Measurements from ENCODE around the gene ERBB4. TPM values are rescaled to one million over a fixed set of nuclear protein-coding genes. Genes with fewer than 3 reads are reported as not detected.

Gene ERBB4
- total and polyA plus RNA-seq, 9 donors: 0.08 to 22.3 (median 1.2) TPM

DNA sequence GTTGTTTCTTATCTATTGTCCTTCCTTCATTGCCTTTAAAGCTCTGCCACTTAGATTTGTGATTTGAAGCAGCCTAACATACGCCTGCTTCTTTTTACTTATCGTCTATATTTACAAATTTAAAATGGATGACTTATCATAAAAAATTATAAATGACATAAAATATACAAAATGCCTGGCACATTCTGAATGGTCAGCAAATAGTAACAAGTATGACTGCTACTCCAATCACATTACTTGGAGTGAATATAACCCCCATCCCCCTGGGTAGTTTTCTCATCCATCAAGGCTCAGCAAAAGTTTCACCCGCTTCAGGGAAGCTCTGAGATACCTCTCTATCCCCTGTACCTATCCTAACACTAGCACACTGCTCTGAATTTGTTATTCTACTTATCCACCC, 708.9 kb downstream of the ERBB4 start:
- Histone ChIP-seq H3K27ac (no peak overlapping the region), H3K4me1 (ENCODE audit: insufficient read depth) (no peaks in the 10 kb centered on the region), H3K36me3 (no peaks in the 10 kb centered on the region), H3K4me3 (no peak overlapping the region), H3K9me3 (no peaks in the 10 kb centered on the region), H3K27me3 (no peaks in the 10 kb centered on the region)
- no peak for TF ChIP-seq EP300 (IDR thresholded peaks at IDR 0.05)
- no peak for TF ChIP-seq POLR2A (IDR thresholded peaks at IDR 0.05)
- TF ChIP-seq, protein P1, sequence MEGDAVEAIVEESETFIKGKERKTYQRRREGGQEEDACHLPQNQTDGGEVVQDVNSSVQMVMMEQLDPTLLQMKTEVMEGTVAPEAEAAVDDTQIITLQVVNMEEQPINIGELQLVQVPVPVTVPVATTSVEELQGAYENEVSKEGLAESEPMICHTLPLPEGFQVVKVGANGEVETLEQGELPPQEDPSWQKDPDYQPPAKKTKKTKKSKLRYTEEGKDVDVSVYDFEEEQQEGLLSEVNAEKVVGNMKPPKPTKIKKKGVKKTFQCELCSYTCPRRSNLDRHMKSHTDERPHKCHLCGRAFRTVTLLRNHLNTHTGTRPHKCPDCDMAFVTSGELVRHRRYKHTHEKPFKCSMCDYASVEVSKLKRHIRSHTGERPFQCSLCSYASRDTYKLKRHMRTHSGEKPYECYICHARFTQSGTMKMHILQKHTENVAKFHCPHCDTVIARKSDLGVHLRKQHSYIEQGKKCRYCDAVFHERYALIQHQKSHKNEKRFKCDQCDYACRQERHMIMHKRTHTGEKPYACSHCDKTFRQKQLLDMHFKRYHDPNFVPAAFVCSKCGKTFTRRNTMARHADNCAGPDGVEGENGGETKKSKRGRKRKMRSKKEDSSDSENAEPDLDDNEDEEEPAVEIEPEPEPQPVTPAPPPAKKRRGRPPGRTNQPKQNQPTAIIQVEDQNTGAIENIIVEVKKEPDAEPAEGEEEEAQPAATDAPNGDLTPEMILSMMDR (IDR thresholded peaks at IDR 0.05): no peak
- intact Hi-C loops (cut with DNase I): no loop called here
- 69 to 89% (median 85%) methylated on average over 3 of the region's 3 CpGs for WGBS, 3 donors
- DNase-seq: no peak

DNA sequence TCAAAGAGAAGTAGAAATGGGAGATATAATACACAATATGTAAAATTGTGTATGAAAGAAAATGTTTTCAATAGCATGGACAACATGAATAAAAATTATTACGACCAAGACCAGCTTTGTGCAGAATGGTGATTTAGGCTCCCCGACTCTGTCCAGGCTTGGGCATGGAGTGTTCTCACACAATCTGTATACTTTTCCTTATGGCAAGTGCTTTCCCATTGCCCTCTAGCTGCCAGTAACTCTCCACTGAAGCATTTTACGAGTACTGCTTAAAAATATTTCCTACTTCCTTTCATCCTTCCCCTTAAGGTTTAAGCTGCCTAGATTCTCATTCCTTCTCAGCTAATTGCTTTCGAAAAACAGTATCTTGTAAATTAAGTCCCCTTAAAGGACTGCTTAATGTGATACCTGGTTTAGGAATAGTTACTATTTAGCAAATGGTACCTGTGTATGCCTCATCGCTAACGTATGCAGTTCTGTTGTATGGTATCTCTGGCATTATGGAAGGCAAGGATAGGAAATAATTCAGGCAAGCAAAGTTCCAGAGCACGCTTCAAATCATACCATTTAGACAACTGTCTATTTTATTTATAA, 714.6 kb downstream of the ERBB4 start:
- intact Hi-C loops (cut with DNase I): no loop called here
- Histone ChIP-seq H3K27ac (no peak overlapping the region), H3K36me3 (no peaks in the 10 kb centered on the region), H3K9me3 (no peaks in the 10 kb centered on the region), H3K4me3 (no peak overlapping the region), H3K4me1 (ENCODE audit: insufficient read depth) (no peaks in the 10 kb centered on the region), H3K27me3 (no peaks in the 10 kb centered on the region)
- no peak for TF ChIP-seq EP300 (IDR thresholded peaks at IDR 0.05)
- TF ChIP-seq, protein P1 (IDR thresholded peaks at IDR 0.05): no peak
- no peak for TF ChIP-seq POLR2A (IDR thresholded peaks at IDR 0.05)
- 73 to 79% (median 76%) methylated on average over 7 of the region's 7 CpGs for whole genome bisulfite sequencing, 3 donors
- no peak for DNase-seq

DNA sequence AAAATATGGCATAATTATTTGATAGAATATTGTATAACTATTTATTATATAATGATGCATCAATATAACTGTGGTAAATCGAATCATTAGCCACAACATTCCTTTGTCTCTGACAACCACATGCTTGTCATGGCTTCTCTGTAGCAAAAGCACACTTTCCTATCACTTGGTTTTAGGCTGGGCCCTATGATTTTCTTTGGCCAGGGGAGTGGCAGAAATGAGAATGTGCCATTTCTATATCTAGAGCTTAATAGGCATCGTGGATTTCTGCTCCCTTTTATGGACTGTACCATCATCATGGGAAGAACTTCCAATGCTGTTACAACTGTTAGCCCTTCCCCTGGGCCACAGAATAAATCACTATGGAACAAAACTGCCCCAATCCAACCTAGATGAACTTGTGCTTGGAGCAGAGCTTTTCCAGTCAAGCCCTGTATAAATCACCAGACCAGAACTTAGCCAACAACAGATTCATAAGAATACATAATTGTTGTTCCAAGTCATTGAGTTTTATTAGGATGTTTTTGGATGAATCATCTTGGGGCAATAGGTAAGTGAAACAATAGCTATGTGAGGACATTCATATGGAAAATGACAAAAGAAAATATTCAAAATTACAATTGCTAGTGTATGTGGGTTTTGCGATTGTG, 715.8 kb downstream of the ERBB4 start:
- no peak for TF ChIP-seq POLR2A (IDR thresholded peaks at IDR 0.05)
- TF ChIP-seq, protein P1 (IDR thresholded peaks at IDR 0.05): no peak
- no peak for TF ChIP-seq EP300 (IDR thresholded peaks at IDR 0.05)
- Histone ChIP-seq H3K27ac (no peak overlapping the region), H3K4me1 (ENCODE audit: insufficient read depth) (no peaks in the 10 kb centered on the region), H3K9me3 (no peaks in the 10 kb centered on the region), H3K36me3 (no peaks in the 10 kb centered on the region), H3K4me3 (no peak overlapping the region), H3K27me3 (no peaks in the 10 kb centered on the region)
- no peak for DNase-seq
- intact Hi-C loops (cut with DNase I): no loop called here
- 71 to 85% (median 79%) methylated on average over 3 of the region's 3 CpGs for WGBS, 3 donors

DNA sequence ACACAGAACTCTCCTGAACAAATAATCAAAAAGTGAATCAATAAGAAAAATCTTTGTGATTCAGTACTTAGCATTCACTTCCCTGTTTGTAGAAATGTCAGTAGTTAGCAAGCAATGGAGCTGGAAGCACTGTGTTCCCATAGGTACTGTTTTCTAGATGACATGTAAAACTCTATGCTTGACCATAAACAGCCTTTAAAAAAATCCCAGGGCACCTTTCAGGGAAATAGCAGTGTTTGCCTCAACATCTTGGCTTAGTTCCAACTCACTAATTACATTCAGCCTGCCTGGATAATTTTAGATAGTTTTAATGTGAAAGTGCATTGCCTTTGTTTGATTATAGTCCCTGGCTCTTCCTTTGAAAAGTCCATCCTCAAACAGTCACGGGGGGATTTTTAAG, 721.8 kb downstream of the ERBB4 start:
- DNase-seq: no peak
- Histone ChIP-seq H3K9me3 (no peaks in the 10 kb centered on the region), H3K27ac (no peak overlapping the region), H3K4me1 (ENCODE audit: insufficient read depth) (no peaks in the 10 kb centered on the region), H3K4me3 (no peak overlapping the region), H3K36me3 (no peaks in the 10 kb centered on the region), H3K27me3 (no peaks in the 10 kb centered on the region)
- TF ChIP-seq EP300 (IDR thresholded peaks at IDR 0.05) (no peak), POLR2A (IDR thresholded peaks at IDR 0.05) (no peak)
- TF ChIP-seq, protein P1 (IDR thresholded peaks at IDR 0.05): no peak
- intact Hi-C loops (cut with DNase I): no loop called here
- 6 to 31% (median 11%) methylated on average over 1 of the region's 1 CpG for WGBS, 3 donors

Measured in ovary (tissue), 9 donors.